Spleen (tissue), 7 donors: ENCODE measurements around the gene MAP4K2.

Experiments used
- CTCF ChIP-seq, 11 experiments: fragments of 200-600 bp in 7 of 11; fragments of 450-650 bp in 4 of 11; sonication (generic) in 4 of 11; IDR thresholded peaks in 8 of 11; conservative IDR thresholded peaks in 3 of 11; 1 replicate in 7 of 11; 2 replicates in 4 of 11; pipeline versions ENCODE4 v1.4.0 to v1.8.0; 2016 to 2021; ENCODE audit warnings: antibody characterized with exemption in 11 of 11, inconsistent platforms in 4 of 11, mild to moderate bottlenecking in 1 of 11
- POLR2A ChIP-seq, 3 donors: fragments of 450-650 bp; IDR thresholded peaks; one replicate each; pipeline ENCODE4 v1.5.1; 2017; ENCODE audit warnings: antibody characterized with exemption in 3 of 3, mild to moderate bottlenecking in 1 of 3
- donor health status: DM: no; HTN: no; CAD: no; lungs with moderate emphysema.
- donor health status: DM: no; HTN: no; CAD: no.
- donor health status: DM: no; HTN: no; CAD: no.

GRCh38 chr11:64804346-64805210 lies 1.6 kb upstream of the MAP4K2 start:
- no peak for TF ChIP-seq CTCF (IDR thresholded peaks at IDR 0.05 in 8 of 11, conservative IDR thresholded peaks at IDR 0.05 in 3 of 11)
- TF ChIP-seq POLR2A (IDR thresholded peaks at IDR 0.05): no peak
